AG04449 (cell line): ENCODE measurements around the gene PRG2.

Experiments
- CTCF ChIA-PET: fragments of 350-600 bp; formaldehyde crosslinking; extraction: SDS; loops from one replicate; lab custom pipeline; 2021; ENCODE audit warnings: antibody characterized with exemption; lab: Yijun Ruan, JAX
- POLR2A ChIA-PET: fragments of 400-600, 350-600 bp; formaldehyde crosslinking; extraction: SDS; loops from one replicate; lab custom pipeline; 2020; ENCODE audit warnings: antibody characterized with exemption, inconsistent platforms; lab: Yijun Ruan, JAX
- DNase-seq: peaks from one replicate; pipeline ENCODE4 v3.0.0-alpha.2; 2010; ENCODE audit warnings: low read depth, low spot score
- H3K4me3 ChIP-seq: 2 replicates; pipeline ENCODE4 v1.5.1; 2011; ENCODE audit warnings: low read depth, mild to moderate bottlenecking, control low read depth, low read length
- CTCF ChIP-seq: IDR thresholded peaks from one replicate; pipeline ENCODE4 v1.5.1; 2011; ENCODE audit warnings: mild to moderate bottlenecking, moderate library complexity, low read length, control low read depth, inconsistent platforms; ENCODE audit not compliant: insufficient read depth; ENCODE audit errors: missing control alignments

The PRG2 gene

DNA sequence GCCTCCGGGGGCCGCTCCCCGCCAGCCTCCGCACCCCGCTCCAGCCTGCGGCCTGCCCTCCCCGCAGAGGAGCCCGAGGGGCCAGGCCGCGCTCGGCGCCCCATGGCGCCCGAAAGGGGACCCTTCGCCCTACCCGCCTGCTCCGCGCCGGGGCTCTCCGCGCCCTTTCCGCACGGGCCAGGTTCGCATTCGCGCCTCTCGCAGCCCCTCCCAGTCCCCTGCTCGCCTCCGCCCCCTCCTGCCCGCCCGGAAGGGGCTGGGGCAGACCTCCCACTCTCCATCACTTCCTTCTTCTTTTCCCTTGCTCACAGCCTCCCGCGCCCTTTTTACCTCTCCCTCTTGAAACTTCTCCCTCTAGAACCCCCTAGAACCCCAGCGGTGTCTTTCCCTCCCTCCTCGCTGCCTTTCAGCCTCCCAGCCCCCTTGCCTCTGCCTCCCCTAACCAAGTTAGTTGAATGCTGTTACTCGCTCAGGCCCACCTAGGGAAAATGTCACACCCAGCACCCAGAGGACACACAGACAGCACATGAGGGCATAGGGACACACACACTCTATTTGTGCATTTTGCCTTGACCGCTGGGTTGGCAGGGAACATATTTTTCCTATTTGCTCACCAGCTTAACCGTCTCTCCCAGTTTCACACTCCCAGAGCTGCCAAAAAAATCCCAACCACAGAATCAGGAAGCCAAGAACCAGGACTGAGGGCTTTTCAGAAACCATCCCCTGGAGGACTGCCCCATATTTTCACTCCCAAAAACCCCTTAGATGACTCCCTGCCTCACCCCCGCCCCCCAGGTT lies 36.7 kb upstream of the PRG2 start, which contains the start of gene SLC43A3:
Gene SLC43A3 (minus strand): TSS at position 193 of the 798 bp plus-strand sequence. CDS start 949 bp downstream, outside the sequence.
- no peak for TF ChIP-seq CTCF
- peak; percentile 66 for DNase-seq
- POLR2A ChIA-PET, result interaction anchor here (1.0 kb wide), 1 partner anchor 16 kb away, joined by 3 read pairs; no protein-coding TSS in a partner anchor
- CTCF ChIA-PET, result interaction anchor here (0.9 to 3.2 kb wide), 7 partner anchors 30 to 214 kb away, joined by 3 to 25 read pairs (median 6); no protein-coding TSS in a partner anchor
- peak within 1 kb of the TSS; percentile 55 for H3K4me3 ChIP-seq

DNA sequence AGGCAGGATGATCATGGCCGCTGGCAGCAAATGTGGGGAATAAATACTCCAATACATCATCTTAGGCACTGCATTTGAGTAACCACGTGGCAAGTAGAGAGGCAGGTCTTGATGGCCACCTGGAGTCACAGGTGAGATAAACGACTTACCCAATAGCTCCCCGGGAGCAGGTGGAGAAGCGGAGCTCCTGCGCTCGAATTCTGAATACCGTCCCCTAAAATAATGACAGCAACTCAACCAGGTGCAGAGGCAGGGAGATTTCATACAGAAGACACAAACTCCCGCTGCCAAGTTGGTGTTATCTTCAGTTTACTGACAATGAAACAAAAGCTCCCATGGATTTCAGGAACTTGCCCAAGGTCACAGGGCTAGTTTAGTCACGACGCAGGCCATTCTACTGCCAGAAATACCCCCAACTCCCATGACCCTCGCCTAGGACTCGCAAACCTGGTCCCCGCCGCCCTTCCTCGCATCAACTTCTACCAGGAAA lies 36.0 kb upstream of the PRG2 start:
- no peak for DNase-seq
- ChIA-PET CTCF (interaction anchor here (0.7 to 3.2 kb wide), 4 partner anchors 31 to 100 kb away, joined by 3 to 25 read pairs (median 4); no protein-coding TSS in a partner anchor), POLR2A (no interaction called here)
- peak overlapping the region; percentile 55 for H3K4me3 ChIP-seq
- TF ChIP-seq CTCF, result no peak

DNA sequence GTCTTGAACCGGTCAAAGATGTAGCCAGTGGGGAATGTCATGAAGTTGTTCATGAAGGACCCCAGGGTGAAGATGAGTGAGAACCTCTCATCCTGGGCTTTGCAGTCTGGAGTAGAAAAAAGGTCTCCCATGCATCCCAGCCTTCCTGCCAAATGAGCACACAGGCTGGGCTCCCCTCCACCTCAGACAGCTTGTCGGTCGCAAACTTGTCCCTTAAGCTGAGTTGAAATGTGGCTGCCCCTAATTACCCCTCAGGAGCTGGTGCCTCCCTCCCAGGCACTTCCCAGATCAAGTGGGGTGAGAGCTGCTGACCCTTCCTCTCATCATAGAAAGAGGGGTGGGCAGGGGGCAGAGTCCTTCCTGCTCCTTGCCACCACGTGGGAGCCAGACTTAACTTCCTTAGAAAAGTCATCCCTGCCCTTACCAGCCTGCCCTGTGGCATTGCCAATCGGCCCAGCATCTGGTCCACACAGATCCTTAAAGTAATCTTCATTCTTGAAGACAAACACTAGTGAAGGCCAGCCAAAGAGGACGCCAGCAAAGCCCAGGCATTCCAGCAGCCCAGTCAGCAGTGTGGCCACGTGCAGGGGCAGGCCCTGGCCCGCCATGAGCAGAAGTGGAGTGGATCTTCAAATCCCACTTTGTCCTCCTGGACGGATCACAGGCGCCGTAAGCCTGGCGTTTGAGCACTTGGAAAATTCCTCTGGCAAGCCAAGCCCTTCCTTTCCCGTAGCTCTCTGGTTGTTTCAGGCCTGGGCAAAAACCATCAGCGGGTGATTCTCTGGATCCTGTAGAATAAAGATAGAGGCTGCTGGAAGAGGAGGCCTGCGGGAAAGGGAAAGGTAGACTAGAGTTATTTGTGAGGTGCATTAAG lies 35.4 kb upstream of the PRG2 start:
- CTCF ChIA-PET, result interaction anchor here (0.7 to 3.2 kb wide), 4 partner anchors 31 to 101 kb away, joined by 3 to 25 read pairs (median 4); no protein-coding TSS in a partner anchor
- peak overlapping the region; percentile 55; the same call in 1 of the 2 replicates for H3K4me3 ChIP-seq
- POLR2A ChIA-PET, result no interaction called here
- DNase-seq, result no peak
- TF ChIP-seq CTCF, result no peak

- DNase-seq, result peak; percentile 55
- ChIA-PET CTCF (interaction anchor here (1.0 to 2.3 kb wide), 4 partner anchors 32 to 175 kb away, joined by 3 to 6 read pairs (median 3); no protein-coding TSS in a partner anchor), POLR2A (no interaction called here)
- TF ChIP-seq CTCF, result no peak
- no peak overlapping the region; the same call in 1 of the 2 replicates for H3K4me3 ChIP-seq
These were observed 34.5 kb upstream of the PRG2 start for GRCh38 chr11:57424792-57425564.

GRCh38 chr11:57424137-57424791 lies 33.8 kb upstream of the PRG2 start:
- ChIA-PET CTCF (interaction anchor here (1.0 to 2.3 kb wide), 4 partner anchors 77 to 175 kb away, joined by 3 to 6 read pairs (median 3); no protein-coding TSS in a partner anchor), POLR2A (no interaction called here)
- no peak overlapping the region for H3K4me3 ChIP-seq
- DNase-seq, result no peak
- TF ChIP-seq CTCF, result no peak
